Nephron progenitor cell (in vitro differentiated cells): Measurements from ENCODE around the gene LRRC27.

Source experiments
- DNase-seq: peaks from one replicate; pipeline ENCODE4 v3.0.0; 2021
- H3K27ac Mint-ChIP-seq: 2 replicates; pipeline ENCODE4 v1.8.0; 2021; ENCODE audit warnings: mild to moderate bottlenecking, moderate library complexity, mixed read lengths
- H3K27me3 Mint-ChIP-seq: 2 replicates; pipeline ENCODE4 v1.8.0; 2021; ENCODE audit warnings: mild to moderate bottlenecking, low read depth, mixed read lengths; ENCODE audit not compliant: poor library complexity
- H3K36me3 Mint-ChIP-seq: 2 replicates; pipeline ENCODE4 v1.8.0; 2021; ENCODE audit warnings: low read depth, mixed read lengths
- H3K4me1 Mint-ChIP-seq: 2 replicates; pipeline ENCODE4 v1.8.0; 2021; ENCODE audit warnings: mixed read lengths
- H3K4me3 Mint-ChIP-seq: 2 replicates; pipeline ENCODE4 v1.8.0; 2021; ENCODE audit warnings: mild to moderate bottlenecking, moderate library complexity, mixed read lengths
- H3K9me3 Mint-ChIP-seq: 2 replicates; pipeline ENCODE4 v1.8.0; 2021; ENCODE audit warnings: mild to moderate bottlenecking, moderate library complexity, mixed read lengths
- CTCF ChIP-seq: fragments of 200-600 bp; sonication (generic); IDR thresholded peaks from 2 replicates; pipeline ENCODE4 v1.5.0; 2021; ENCODE audit warnings: antibody characterized with exemption

Gene LRRC27

GRCh38 chr10:132370426-132371340, 38.7 kb downstream of the LRRC27 start:
- H3K36me3 Mint-ChIP-seq, result peaks cover 34% of the 10 kb centered on the region
- H3K27me3 Mint-ChIP-seq, result peaks cover 8% of the 10 kb centered on the region
- no peak for DNase-seq
- H3K4me1 Mint-ChIP-seq, result peaks cover 31% of the 10 kb centered on the region
- no peak for TF ChIP-seq CTCF
- no peak overlapping the region for H3K4me3 Mint-ChIP-seq
- no peak overlapping the region for H3K27ac Mint-ChIP-seq
- peaks cover 10% of the 10 kb centered on the region for H3K9me3 Mint-ChIP-seq

- Mint-ChIP-seq H3K27ac (no peak overlapping the region), H3K9me3 (peaks cover 10% of the 10 kb centered on the region), H3K27me3 (peaks cover 10% of the 10 kb centered on the region), H3K36me3 (peaks cover 33% of the 10 kb centered on the region), H3K4me3 (no peak overlapping the region), H3K4me1 (peaks cover 38% of the 10 kb centered on the region)
- TF ChIP-seq CTCF, result no peak
- no peak for DNase-seq
Measured at GRCh38 chr10:132371641-132372081, 39.7 kb downstream of the LRRC27 start.

- no peak for DNase-seq
- H3K4me3 Mint-ChIP-seq, result no peak overlapping the region
- TF ChIP-seq CTCF, result no peak
- H3K27ac Mint-ChIP-seq, result no peak overlapping the region
- H3K9me3 Mint-ChIP-seq, result peaks cover 4% of the 10 kb centered on the region
- H3K27me3 Mint-ChIP-seq, result peaks cover 10% of the 10 kb centered on the region
- peaks cover 24% of the 10 kb centered on the region for H3K36me3 Mint-ChIP-seq
- H3K4me1 Mint-ChIP-seq, result peaks cover 46% of the 10 kb centered on the region
Measured at GRCh38 chr10:132372516-132373095, 40.6 kb downstream of the LRRC27 start.

- H3K27me3 Mint-ChIP-seq, result peaks cover 9% of the 10 kb centered on the region
- H3K4me3 Mint-ChIP-seq, result no peak overlapping the region
- peaks cover 22% of the 10 kb centered on the region for H3K36me3 Mint-ChIP-seq
- DNase-seq, result no peak
- no peak for TF ChIP-seq CTCF
- H3K27ac Mint-ChIP-seq, result peak overlapping the region; percentile 63
- peaks cover 7% of the 10 kb centered on the region for H3K9me3 Mint-ChIP-seq
- peaks cover 50% of the 10 kb centered on the region for H3K4me1 Mint-ChIP-seq
Measured at GRCh38 chr10:132373241-132373955, 41.4 kb downstream of the LRRC27 start.

- Mint-ChIP-seq H3K4me1 (peaks cover 50% of the 10 kb centered on the region), H3K27me3 (peaks cover 8% of the 10 kb centered on the region), H3K36me3 (peaks cover 22% of the 10 kb centered on the region), H3K27ac (no peak overlapping the region), H3K9me3 (peaks cover 11% of the 10 kb centered on the region), H3K4me3 (no peak overlapping the region)
- DNase-seq, result no peak
- TF ChIP-seq CTCF, result no peak
Measured at GRCh38 chr10:132374176-132374575, 42.2 kb downstream of the LRRC27 start.
